AML-193 (cell line): ENCODE measurements around the gene SLC13A2.
A peak's percentile ranks its signal among the peaks of the same experiment; 100 is the strongest.
"Not testable (repeated sequence)": the region's sequence is repeated elsewhere in the genome, so short reads cannot be mapped to it uniquely, and the experiment has no call there.

Experiments
- DNase-seq, 2 experiments: peaks; one replicate each; lab custom pipeline; 2025; lab: John Stamatoyannopoulos, UW

The SLC13A2 gene

GRCh38 chr17:28473542-28473941 is at the start of gene SLC13A2:
Gene SLC13A2, plus strand, starts transcription at chr17:28473644. Its CDS starts 69 bp downstream, at chr17:28473713.
- DNase-seq = no peak

GRCh38 chr17:28425206-28425605 is 48.2 kb upstream of the SLC13A2 start:
- no peak for DNase-seq

GRCh38 chr17:28426081-28426519 is 47.3 kb upstream of the SLC13A2 start:
- DNase-seq = no peak

GRCh38 chr17:28427371-28427770 is 46.1 kb upstream of the SLC13A2 start:
- DNase-seq = no peak

GRCh38 chr17:28427982-28428381 is 45.5 kb upstream of the SLC13A2 start:
- DNase-seq = not testable (repeated sequence)

- no peak for DNase-seq
These were observed 39.7 kb upstream of the SLC13A2 start for GRCh38 chr17:28433721-28434120.

GRCh38 chr17:28434326-28434725 is 39.1 kb upstream of the SLC13A2 start:
- not testable (repeated sequence) for DNase-seq

- no peak for DNase-seq
These were observed 29.4 kb upstream of the SLC13A2 start for GRCh38 chr17:28443901-28444638.

- no peak for DNase-seq
These were observed 26.6 kb upstream of the SLC13A2 start for GRCh38 chr17:28446716-28447395.

GRCh38 chr17:28447396-28447760 is 26.1 kb upstream of the SLC13A2 start:
- DNase-seq = no peak

GRCh38 chr17:28449859-28450258 is 23.6 kb upstream of the SLC13A2 start:
- no peak for DNase-seq

- DNase-seq = no peak
These were observed 15.6 kb upstream of the SLC13A2 start for GRCh38 chr17:28457890-28458289.

- DNase-seq = not testable (repeated sequence)
These were observed 14.6 kb upstream of the SLC13A2 start for GRCh38 chr17:28458881-28459280.

GRCh38 chr17:28460901-28461300 is 12.5 kb upstream of the SLC13A2 start:
- DNase-seq = no peak

GRCh38 chr17:28466001-28466400 is 7.4 kb upstream of the SLC13A2 start:
- DNase-seq = no peak

GRCh38 chr17:28466521-28467048 is 6.9 kb upstream of the SLC13A2 start:
- DNase-seq = no peak

- peak; percentile 69 to 77 for DNase-seq
These were observed 5.9 kb upstream of the SLC13A2 start for GRCh38 chr17:28467456-28468025.

- not testable (repeated sequence) for DNase-seq
These were observed 5.3 kb upstream of the SLC13A2 start for GRCh38 chr17:28468033-28468735.

GRCh38 chr17:28468781-28469180 is 4.7 kb upstream of the SLC13A2 start:
- DNase-seq = no peak

GRCh38 chr17:28469376-28469775 is 4.1 kb upstream of the SLC13A2 start:
- DNase-seq = no peak

GRCh38 chr17:28470266-28470913 is 3.1 kb upstream of the SLC13A2 start:
- no peak for DNase-seq

GRCh38 chr17:28470914-28471366 is 2.5 kb upstream of the SLC13A2 start:
- no peak for DNase-seq
